Ovary (tissue), 3 donors: ENCODE data around the gene TNFRSF11A.

Experiments
- CTCF ChIP-seq, 3 donors: fragments of 450-650 bp in 2 of 3; fragments of 200-600 bp in 1 of 3; IDR thresholded peaks; one replicate each; pipeline versions ENCODE4 v1.5.1 to v1.8.0; 2016 to 2022; ENCODE audit warnings: antibody characterized with exemption in 3 of 3, mild to moderate bottlenecking in 1 of 3
- POLR2A ChIP-seq: fragments of 450-650 bp; IDR thresholded peaks from one replicate; pipeline ENCODE4 v1.6.1; 2017; ENCODE audit warnings: antibody characterized with exemption, mild to moderate bottlenecking, moderate library complexity
- donor health status: DM: no; HTN: no; CAD: no.

- TF ChIP-seq POLR2A (no peak), CTCF (IDR thresholded peaks at IDR 0.05) (no peak)
Measured at GRCh38 chr18:62289047-62289446, 36.1 kb upstream of the TNFRSF11A start.
